GM13976 (cell line): ENCODE results near the gene IFIH1.

ENCODE experiments used
- DNase-seq: peaks from one replicate; pipeline ENCODE4 v3.0.0; 2012; ENCODE audit warnings: low spot score
- in situ Hi-C: fragments of 300-500 bp; cut with MboI; formaldehyde crosslinking; loops from one replicate; pipeline ENCODE4 v1.12.0; 2022; ENCODE audit warnings: low sequenced_read_pairs, mixed read lengths, inconsistent platforms; ENCODE audit not compliant: unreplicated experiment
- TF ChIP-seq, protein P1 (sequence below): IDR thresholded peaks from 2 replicates; pipeline ENCODE4 v1.5.1; 2012; ENCODE audit warnings: borderline replicate concordance, mild to moderate bottlenecking; ENCODE audit not compliant: insufficient read depth; ENCODE audit errors: extremely low read depth, missing control alignments, control extremely low read depth

The IFIH1 gene

DNA sequence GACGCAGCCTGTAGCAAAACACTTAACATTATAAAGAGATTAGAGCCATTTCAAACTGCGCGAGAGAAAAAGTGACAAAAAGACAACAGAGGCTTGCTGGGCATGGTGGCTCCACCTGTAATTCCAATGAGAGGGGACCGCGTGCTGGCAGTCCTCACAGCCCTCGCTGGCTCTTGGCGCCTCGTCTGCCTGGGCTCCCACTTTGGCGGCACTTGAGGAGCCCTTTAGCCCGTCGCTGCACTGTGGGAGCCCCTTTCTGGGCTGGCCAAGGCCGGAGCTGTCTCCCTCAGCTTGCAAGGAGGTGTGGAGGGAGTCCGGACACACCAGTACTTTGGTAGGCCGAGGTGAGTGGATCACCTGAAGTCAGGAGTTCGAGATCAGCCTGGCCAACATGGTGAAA, 9.3 kb upstream of the IFIH1 start:
- in situ Hi-C loops, result no loop called here
- TF ChIP-seq, protein P1, sequence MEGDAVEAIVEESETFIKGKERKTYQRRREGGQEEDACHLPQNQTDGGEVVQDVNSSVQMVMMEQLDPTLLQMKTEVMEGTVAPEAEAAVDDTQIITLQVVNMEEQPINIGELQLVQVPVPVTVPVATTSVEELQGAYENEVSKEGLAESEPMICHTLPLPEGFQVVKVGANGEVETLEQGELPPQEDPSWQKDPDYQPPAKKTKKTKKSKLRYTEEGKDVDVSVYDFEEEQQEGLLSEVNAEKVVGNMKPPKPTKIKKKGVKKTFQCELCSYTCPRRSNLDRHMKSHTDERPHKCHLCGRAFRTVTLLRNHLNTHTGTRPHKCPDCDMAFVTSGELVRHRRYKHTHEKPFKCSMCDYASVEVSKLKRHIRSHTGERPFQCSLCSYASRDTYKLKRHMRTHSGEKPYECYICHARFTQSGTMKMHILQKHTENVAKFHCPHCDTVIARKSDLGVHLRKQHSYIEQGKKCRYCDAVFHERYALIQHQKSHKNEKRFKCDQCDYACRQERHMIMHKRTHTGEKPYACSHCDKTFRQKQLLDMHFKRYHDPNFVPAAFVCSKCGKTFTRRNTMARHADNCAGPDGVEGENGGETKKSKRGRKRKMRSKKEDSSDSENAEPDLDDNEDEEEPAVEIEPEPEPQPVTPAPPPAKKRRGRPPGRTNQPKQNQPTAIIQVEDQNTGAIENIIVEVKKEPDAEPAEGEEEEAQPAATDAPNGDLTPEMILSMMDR, result no peak
- no peak for DNase-seq

DNA sequence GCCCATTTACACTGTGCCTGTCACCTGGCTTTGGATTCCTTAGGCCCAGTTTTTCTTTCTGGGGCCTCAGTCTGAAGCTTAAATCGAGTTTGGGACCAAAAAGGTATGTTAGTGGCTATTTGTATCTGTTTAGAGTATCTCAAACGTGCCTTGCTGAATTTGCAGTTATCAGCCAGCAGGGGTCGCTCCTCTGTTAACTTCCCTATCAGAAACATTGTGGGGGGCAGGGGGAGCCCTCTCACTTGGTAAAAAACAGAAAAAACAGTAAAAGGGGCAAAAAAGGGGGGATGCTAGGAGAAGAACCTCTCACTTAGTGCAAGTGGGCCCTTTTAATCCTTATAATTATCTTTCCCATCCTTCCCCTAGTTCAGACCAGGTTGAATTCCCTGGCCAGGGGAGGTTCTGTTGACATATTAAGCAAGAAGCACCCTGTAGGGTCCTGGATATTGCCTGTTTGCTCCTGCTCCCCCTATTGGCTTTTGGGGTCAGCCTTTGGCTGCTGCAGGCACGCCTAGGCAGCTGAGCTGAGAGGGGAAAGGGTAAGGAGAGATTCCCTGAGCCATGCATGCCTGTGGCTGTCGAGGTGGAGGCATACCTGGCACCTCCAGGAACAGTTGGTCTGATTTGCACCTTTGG, 8.8 kb upstream of the IFIH1 start:
- in situ Hi-C loops, result no loop called here
- TF ChIP-seq, protein P1, result peak; percentile 30
- DNase-seq, result no peak

DNA sequence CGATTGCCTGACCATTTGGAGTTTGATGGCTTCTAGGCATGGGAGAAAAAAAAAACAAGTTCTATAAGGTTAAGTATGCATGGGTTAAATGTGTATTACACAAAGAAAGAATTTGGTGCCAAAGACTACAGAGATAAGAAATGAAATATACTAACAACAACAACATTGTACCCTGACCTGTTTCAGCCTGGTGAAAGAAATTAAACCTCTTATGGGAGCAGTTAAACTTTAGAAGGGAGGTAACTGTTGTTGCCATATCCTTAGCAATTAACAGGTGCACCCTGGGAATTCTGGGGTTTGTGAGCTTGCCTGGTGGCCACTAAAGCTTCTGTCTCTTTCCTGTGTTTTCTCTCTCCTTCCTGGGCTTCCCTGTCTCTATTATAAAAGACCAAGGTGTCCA, 6.5 kb upstream of the IFIH1 start:
- TF ChIP-seq, protein P1, result no peak
- in situ Hi-C loops, result no loop called here
- no peak for DNase-seq

DNA sequence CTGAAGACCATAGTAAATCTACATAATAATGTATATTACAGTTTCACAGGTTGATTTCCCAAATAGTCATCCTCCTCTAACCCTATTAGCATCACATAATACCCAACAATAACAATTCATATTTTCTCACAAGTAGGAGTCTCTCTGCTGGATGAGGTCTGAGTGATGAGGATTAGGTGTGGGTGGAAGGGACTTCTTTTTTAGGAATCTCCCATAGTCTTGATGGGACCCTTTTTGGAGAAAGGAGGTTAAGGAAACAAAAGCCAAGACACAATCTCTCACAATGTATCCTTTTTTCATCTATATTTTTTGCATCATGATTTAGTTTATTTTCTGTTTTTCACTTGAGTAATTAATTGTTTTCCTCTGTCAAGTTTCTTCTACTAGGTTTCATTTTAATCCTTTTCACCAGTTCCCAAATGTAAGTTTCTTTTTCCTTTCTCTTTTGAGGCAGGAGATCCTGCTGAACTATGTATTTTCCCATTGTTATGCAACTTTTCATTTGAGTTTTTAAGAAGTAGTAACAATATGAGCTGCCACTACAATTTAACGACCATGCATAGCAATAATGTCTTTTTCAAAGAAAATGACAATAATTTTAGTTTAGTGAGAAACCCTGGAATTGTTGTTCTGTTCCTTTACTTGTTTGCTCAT, 2.5 kb upstream of the IFIH1 start:
- TF ChIP-seq, protein P1, result no peak
- DNase-seq, result no peak
- in situ Hi-C loops, result no loop called here

DNA sequence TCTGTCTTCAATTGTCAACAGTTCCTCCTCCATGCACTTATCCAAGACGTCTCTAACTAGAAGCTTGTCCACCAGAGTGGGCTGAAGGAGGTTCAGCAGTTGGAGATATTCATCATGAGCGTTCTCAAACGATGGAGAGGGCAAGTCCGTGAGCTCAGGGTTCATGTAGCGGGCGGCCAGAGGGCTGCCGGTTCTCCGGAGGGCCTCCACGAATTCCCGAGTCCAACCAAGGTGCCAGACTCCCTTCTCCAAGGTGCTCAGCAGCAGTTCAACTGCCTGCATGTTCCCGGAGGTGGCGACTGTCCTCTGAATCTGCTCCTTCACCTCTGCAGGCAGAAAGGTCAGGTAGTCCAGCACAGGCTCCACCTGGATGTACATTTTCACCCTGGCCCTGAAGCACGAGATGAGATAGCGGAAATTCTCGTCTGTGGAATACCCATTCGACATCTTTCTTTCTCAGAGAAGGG, 590 bp downstream of the IFIH1 start:
- DNase-seq, result peak; percentile 31
- TF ChIP-seq, protein P1, result no peak
- in situ Hi-C loops, result no loop called here

DNA sequence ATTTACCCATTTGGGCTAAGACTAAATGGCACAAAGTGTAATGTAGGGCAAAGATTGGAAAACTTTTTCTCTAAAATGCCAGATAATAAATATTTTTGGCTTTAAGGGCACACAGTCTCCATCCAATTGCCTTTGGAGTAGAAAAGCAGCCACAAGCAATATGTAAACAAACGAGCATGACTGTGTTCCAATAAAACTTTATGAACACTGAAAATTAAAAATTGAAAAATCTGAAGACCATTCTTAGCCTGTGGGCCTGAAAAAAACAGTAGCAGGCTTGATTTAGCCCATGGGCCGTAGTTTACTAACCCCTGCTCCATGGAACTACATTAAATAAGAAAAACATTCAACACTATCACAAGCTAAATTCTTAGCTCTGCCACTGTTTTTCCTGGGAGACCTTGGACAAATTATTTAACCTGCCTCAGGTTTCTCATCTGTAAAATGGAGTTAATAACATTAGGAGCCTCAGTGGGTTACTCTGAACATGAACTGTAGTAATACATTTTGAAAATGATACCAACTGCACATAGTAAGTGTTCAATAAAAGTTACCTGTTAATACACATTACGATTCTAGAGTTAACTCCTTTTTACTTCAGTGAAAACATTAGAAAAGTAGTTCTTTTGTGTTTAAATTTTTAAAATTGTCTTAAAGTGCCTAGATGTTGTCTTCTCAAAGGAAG, 1.3 kb downstream of the IFIH1 start:
- in situ Hi-C loops, result no loop called here
- no peak for DNase-seq
- TF ChIP-seq, protein P1, result no peak
